Activated T-helper 2 cell treated with anti-CD3 and anti-CD28 coated beads, Interferon-gamma antibody, Interleukin-2, Interleukin-4, amounts not matched to agents 10 μg/mL and 5 μg/mL and 100 μg/mL, durations not matched to agents 14 hours and 24 hours and 36 hours (primary cell): ENCODE data around the gene HS3ST5. TPM values are rescaled to one million over a fixed set of nuclear protein-coding genes. Genes with fewer than 3 reads are reported as not detected.
"Not testable (repeated sequence)": the region's sequence is repeated elsewhere in the genome, so short reads cannot be mapped to it uniquely, and the experiment has no call there.

Experiments used
- DNase-seq: peaks from one replicate; pipeline ENCODE4 v3.0.0; 2021; ENCODE audit warnings: low spot score
- H3K27ac Mint-ChIP-seq: one replicate; pipeline ENCODE4 v1.8.0; 2021; ENCODE audit warnings: mixed read lengths
- H3K27me3 Mint-ChIP-seq: one replicate; pipeline ENCODE4 v1.8.0; 2021; ENCODE audit warnings: low read depth, mixed read lengths
- H3K36me3 Mint-ChIP-seq: one replicate; pipeline ENCODE4 v1.8.0; 2021; ENCODE audit warnings: low read depth, mixed read lengths
- H3K4me1 Mint-ChIP-seq: one replicate; pipeline ENCODE4 v1.8.0; 2021; ENCODE audit warnings: low read depth, mixed read lengths
- H3K4me3 Mint-ChIP-seq: one replicate; pipeline ENCODE4 v1.8.0; 2021; ENCODE audit warnings: low read depth, mild to moderate bottlenecking, moderate library complexity, mixed read lengths
- H3K9me3 Mint-ChIP-seq: one replicate; pipeline ENCODE4 v1.8.0; 2021; ENCODE audit warnings: mixed read lengths
- intact Hi-C: fragments of 100-400 bp; cut with micrococcal nuclease; formaldehyde crosslinking; loops from one replicate; pipeline ENCODE4 v1.15.1; 2023
- total RNA-seq: library from RNA; stranded (reverse); gene quantifications from 2 replicates; pipeline ENCODE4 v1.2.3, GENCODE V29; 2022

Gene HS3ST5
- total RNA-seq, 1 donor from 2014 or later: not detected

- H3K27ac Mint-ChIP-seq, intact Hi-C loops, DNase-seq, H3K36me3 Mint-ChIP-seq, H3K4me3 Mint-ChIP-seq, H3K4me1 Mint-ChIP-seq, H3K27me3 Mint-ChIP-seq, H3K9me3 Mint-ChIP-seq: not testable (repeated sequence)
These were observed 325.7 kb downstream of the HS3ST5 start for GRCh38 chr6:114017146-114017545.

- H3K27ac Mint-ChIP-seq, H3K4me1 Mint-ChIP-seq, H3K9me3 Mint-ChIP-seq, H3K4me3 Mint-ChIP-seq, DNase-seq, intact Hi-C loops, H3K36me3 Mint-ChIP-seq, H3K27me3 Mint-ChIP-seq: not testable (repeated sequence)
These were observed 328.7 kb downstream of the HS3ST5 start for GRCh38 chr6:114014106-114014505.

- peaks cover 15% of the 10 kb centered on the region for H3K27me3 Mint-ChIP-seq
- H3K27ac Mint-ChIP-seq: peak overlapping the region; percentile 77
- intact Hi-C loops, H3K9me3 Mint-ChIP-seq, H3K36me3 Mint-ChIP-seq: not testable (repeated sequence)
- H3K4me1 Mint-ChIP-seq: peaks cover 23% of the 10 kb centered on the region
- H3K4me3 Mint-ChIP-seq: peak overlapping the region; percentile 32
- DNase-seq: peak; percentile 27
These were observed 331.3 kb downstream of the HS3ST5 start for GRCh38 chr6:114011486-114011885.

- no peak overlapping the region for H3K4me3 Mint-ChIP-seq
- H3K36me3 Mint-ChIP-seq: no peaks in the 10 kb centered on the region
- H3K27ac Mint-ChIP-seq: peak overlapping the region; percentile 10
- H3K27me3 Mint-ChIP-seq: peaks cover 18% of the 10 kb centered on the region
- H3K9me3 Mint-ChIP-seq: peaks cover 3% of the 10 kb centered on the region
- peaks cover 23% of the 10 kb centered on the region for H3K4me1 Mint-ChIP-seq
- intact Hi-C loops: no loop called here
- no peak for DNase-seq
These were observed 332.3 kb downstream of the HS3ST5 start for GRCh38 chr6:114010540-114010939.

- H3K9me3 Mint-ChIP-seq: peaks cover 3% of the 10 kb centered on the region
- H3K4me3 Mint-ChIP-seq: no peak overlapping the region
- DNase-seq: no peak
- intact Hi-C loops: no loop called here
- peaks cover 26% of the 10 kb centered on the region for H3K27me3 Mint-ChIP-seq
- peaks cover 23% of the 10 kb centered on the region for H3K4me1 Mint-ChIP-seq
- H3K27ac Mint-ChIP-seq: no peak overlapping the region
- no peaks in the 10 kb centered on the region for H3K36me3 Mint-ChIP-seq
These were observed 333.6 kb downstream of the HS3ST5 start for GRCh38 chr6:114009192-114009591.

GRCh38 chr6:114008331-114008730 lies 334.5 kb downstream of the HS3ST5 start:
- intact Hi-C loops: no loop called here
- DNase-seq: no peak
- Mint-ChIP-seq H3K9me3 (peaks cover 3% of the 10 kb centered on the region), H3K27me3 (peaks cover 26% of the 10 kb centered on the region), H3K4me1 (peaks cover 23% of the 10 kb centered on the region), H3K27ac (no peak overlapping the region), H3K4me3 (no peak overlapping the region), H3K36me3 (no peaks in the 10 kb centered on the region)

GRCh38 chr6:114007516-114007915 lies 335.3 kb downstream of the HS3ST5 start:
- Mint-ChIP-seq H3K4me3 (no peak overlapping the region), H3K36me3 (no peaks in the 10 kb centered on the region), H3K4me1 (peaks cover 23% of the 10 kb centered on the region), H3K27me3 (peaks cover 27% of the 10 kb centered on the region), H3K27ac (no peak overlapping the region), H3K9me3 (peaks cover 3% of the 10 kb centered on the region)
- peak; percentile 39 for DNase-seq
- intact Hi-C loops: no loop called here
